DOHH2 (cell line): ENCODE measurements around the gene EXOC6B.

Experiments used
- H3F3A ChIP-seq: fragments of 200-600 bp; sonication (generic), shearing (Covaris generic); 2 replicates; pipeline ENCODE4 v1.6.0; 2016; ENCODE audit warnings: antibody characterized with exemption, mild to moderate bottlenecking; ENCODE audit not compliant: control insufficient read depth, insufficient read depth
- H3K27ac ChIP-seq: fragments of 200-600 bp; sonication (generic); 2 replicates; pipeline ENCODE4 v1.5.1; 2014; ENCODE audit warnings: low read depth, mild to moderate bottlenecking, low read length, moderate library complexity
- H3K27me3 ChIP-seq: fragments of 200-600 bp; sonication (generic); 2 replicates; pipeline ENCODE4 v1.6.1; 2014; ENCODE audit warnings: mild to moderate bottlenecking, low read length, mixed read lengths; ENCODE audit not compliant: control insufficient read depth
- H3K36me3 ChIP-seq: fragments of 200-600 bp; sonication (generic); 2 replicates; pipeline ENCODE4 v1.6.1; 2014; ENCODE audit warnings: mild to moderate bottlenecking, low read length, moderate library complexity, mixed read lengths; ENCODE audit not compliant: control insufficient read depth
- H3K4me1 ChIP-seq: fragments of 200-600 bp; sonication (generic); 2 replicates; pipeline ENCODE4 v1.6.1; 2014; ENCODE audit warnings: mild to moderate bottlenecking, low read length, mixed read lengths; ENCODE audit not compliant: control insufficient read depth
- H3K4me2 ChIP-seq: fragments of 200-600 bp; sonication (generic); 2 replicates; pipeline ENCODE4 v1.6.0; 2014; ENCODE audit warnings: mild to moderate bottlenecking, low read length, moderate library complexity
- H3K4me3 ChIP-seq: fragments of 200-600 bp; sonication (generic); 2 replicates; pipeline ENCODE4 v1.5.1; 2014; ENCODE audit warnings: mild to moderate bottlenecking, low read length, mixed read lengths
- H3K79me2 ChIP-seq: fragments of 200-600 bp; sonication (generic); 2 replicates; pipeline ENCODE4 v1.6.1; 2014; ENCODE audit warnings: mild to moderate bottlenecking, low read length, mixed read lengths; ENCODE audit not compliant: control insufficient read depth
- H3K9me2 ChIP-seq: fragments of 200-600 bp; sonication (generic); replicated peaks from 2 replicates; pipeline ENCODE4 v1.6.1; 2014; ENCODE audit warnings: mild to moderate bottlenecking, low read length, mixed read lengths; ENCODE audit not compliant: control insufficient read depth
- H3K9me3 ChIP-seq: fragments of 200-600 bp; sonication (generic); 2 replicates; pipeline ENCODE4 v1.6.1; 2014; ENCODE audit warnings: antibody characterized with exemption, low read length, mixed read lengths; ENCODE audit not compliant: control insufficient read depth, insufficient read depth
- H4K20me1 ChIP-seq: fragments of 200-600 bp; sonication (generic); 2 replicates; pipeline ENCODE4 v1.6.0; 2014; ENCODE audit warnings: low read depth, mild to moderate bottlenecking, antibody characterized with exemption, low read length, moderate library complexity; ENCODE audit not compliant: control insufficient read depth, insufficient read depth
- EZH2phosphoT487 ChIP-seq: fragments of 200-600 bp; sonication (generic); IDR thresholded peaks from 2 replicates; pipeline ENCODE4 v1.6.1; 2017; ENCODE audit warnings: borderline replicate concordance, mild to moderate bottlenecking, antibody characterized with exemption, low read length, moderate library complexity, mixed read lengths
- TF ChIP-seq, protein P1 (sequence below): fragments of 200-600 bp; sonication (generic); IDR thresholded peaks from one replicate; pipeline ENCODE4 v1.5.1; 2014; ENCODE audit warnings: antibody characterized with exemption, mild to moderate bottlenecking, low read depth, low read length; ENCODE audit not compliant: poor library complexity, severe bottlenecking

The EXOC6B gene

DNA sequence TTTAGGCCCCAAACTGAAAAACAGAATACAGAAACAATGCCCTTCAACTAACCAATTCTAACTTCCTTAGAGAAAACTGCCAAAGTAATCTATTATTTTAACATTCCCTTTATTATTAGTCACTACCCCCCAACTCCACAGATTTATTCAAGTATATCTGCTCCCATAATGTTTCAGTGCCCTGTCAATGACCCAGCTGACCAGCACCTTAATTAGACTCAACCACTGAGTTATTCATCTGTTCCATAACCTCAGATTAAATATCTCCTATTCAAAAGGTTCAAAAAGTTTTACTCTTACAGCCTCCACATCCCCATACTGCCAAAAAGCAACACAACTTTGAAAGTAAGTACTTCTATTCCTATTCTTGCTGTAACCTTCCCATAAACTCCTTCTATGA, 202.4 kb downstream of the EXOC6B start:
- no peaks in the 10 kb centered on the region for H3K4me1 ChIP-seq
- no peaks in the 10 kb centered on the region for H3K9me3 ChIP-seq
- no peaks in the 10 kb centered on the region for H3K27me3 ChIP-seq
- no peak overlapping the region for H3K4me2 ChIP-seq
- no peaks in the 10 kb centered on the region for H3K36me3 ChIP-seq
- no peaks in the 10 kb centered on the region for H4K20me1 ChIP-seq
- no peaks in the 10 kb centered on the region for H3F3A ChIP-seq
- TF ChIP-seq, protein P1, sequence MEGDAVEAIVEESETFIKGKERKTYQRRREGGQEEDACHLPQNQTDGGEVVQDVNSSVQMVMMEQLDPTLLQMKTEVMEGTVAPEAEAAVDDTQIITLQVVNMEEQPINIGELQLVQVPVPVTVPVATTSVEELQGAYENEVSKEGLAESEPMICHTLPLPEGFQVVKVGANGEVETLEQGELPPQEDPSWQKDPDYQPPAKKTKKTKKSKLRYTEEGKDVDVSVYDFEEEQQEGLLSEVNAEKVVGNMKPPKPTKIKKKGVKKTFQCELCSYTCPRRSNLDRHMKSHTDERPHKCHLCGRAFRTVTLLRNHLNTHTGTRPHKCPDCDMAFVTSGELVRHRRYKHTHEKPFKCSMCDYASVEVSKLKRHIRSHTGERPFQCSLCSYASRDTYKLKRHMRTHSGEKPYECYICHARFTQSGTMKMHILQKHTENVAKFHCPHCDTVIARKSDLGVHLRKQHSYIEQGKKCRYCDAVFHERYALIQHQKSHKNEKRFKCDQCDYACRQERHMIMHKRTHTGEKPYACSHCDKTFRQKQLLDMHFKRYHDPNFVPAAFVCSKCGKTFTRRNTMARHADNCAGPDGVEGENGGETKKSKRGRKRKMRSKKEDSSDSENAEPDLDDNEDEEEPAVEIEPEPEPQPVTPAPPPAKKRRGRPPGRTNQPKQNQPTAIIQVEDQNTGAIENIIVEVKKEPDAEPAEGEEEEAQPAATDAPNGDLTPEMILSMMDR, result no peak
- TF ChIP-seq EZH2phosphoT487, result no peak
- no peaks in the 10 kb centered on the region for H3K79me2 ChIP-seq
- H3K4me3 ChIP-seq, result no peak overlapping the region
- H3K9me2 ChIP-seq, result no peaks in the 10 kb centered on the region
- H3K27ac ChIP-seq, result no peak overlapping the region

DNA sequence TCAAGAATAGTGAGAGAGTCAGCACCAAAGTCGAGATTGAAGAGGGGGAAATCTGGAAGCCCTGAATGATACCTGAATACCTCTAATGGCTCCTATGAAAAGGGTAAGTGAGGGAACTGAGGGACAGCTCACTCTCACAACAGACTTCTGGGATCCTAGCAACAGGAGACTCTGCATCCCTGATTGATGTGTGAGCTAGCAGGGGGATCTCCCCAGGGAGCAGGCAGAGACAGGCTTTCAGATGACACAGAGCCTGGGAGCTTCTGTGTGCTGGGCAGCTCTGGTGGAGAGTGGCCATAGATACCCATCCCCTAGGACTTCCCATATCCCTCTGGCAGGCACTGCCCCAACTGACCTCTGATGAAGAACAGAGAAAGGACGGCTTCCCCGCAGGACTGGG, 206.2 kb downstream of the EXOC6B start:
- Histone ChIP-seq H3K9me2 (no peaks in the 10 kb centered on the region), H3K79me2 (no peaks in the 10 kb centered on the region), H3K4me2 (no peak overlapping the region), H3K27me3 (no peaks in the 10 kb centered on the region), H3F3A (no peaks in the 10 kb centered on the region), H3K4me1 (no peaks in the 10 kb centered on the region), H3K9me3 (no peaks in the 10 kb centered on the region; the same call in 1 of the 2 replicates), H3K4me3 (no peak overlapping the region), H3K27ac (no peak overlapping the region), H4K20me1 (no peaks in the 10 kb centered on the region), H3K36me3 (no peaks in the 10 kb centered on the region)
- no peak for TF ChIP-seq EZH2phosphoT487
- TF ChIP-seq, protein P1, result no peak

DNA sequence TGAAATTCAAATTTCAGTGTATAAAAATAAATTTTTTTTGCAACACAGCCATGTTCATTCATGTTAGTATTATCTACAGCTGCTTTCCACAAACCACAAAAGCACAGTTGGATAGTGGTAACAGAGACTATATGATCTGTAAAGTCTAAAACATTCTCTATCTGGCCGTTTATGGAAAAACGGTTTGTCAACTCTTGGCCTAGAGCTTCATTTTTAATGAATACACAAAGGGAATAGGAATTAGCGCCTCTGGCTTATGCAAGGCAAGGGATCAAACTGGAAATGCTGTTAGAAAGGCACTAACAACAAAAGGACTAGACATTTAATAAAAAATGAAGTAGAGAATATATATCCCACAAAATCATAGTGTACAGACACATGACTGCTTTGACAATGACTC, 211.9 kb downstream of the EXOC6B start:
- H3K36me3 ChIP-seq, result no peaks in the 10 kb centered on the region
- H3K79me2 ChIP-seq, result no peaks in the 10 kb centered on the region
- H3F3A ChIP-seq, result no peaks in the 10 kb centered on the region
- no peaks in the 10 kb centered on the region; the same call in 1 of the 2 replicates for H3K9me3 ChIP-seq
- H3K9me2 ChIP-seq, result no peaks in the 10 kb centered on the region
- H3K4me1 ChIP-seq, result no peaks in the 10 kb centered on the region
- H3K4me3 ChIP-seq, result no peak overlapping the region
- TF ChIP-seq EZH2phosphoT487, result no peak
- TF ChIP-seq, protein P1, result no peak
- no peaks in the 10 kb centered on the region for H4K20me1 ChIP-seq
- no peaks in the 10 kb centered on the region; the same call in 1 of the 2 replicates for H3K27me3 ChIP-seq
- no peak overlapping the region for H3K27ac ChIP-seq
- H3K4me2 ChIP-seq, result no peak overlapping the region

DNA sequence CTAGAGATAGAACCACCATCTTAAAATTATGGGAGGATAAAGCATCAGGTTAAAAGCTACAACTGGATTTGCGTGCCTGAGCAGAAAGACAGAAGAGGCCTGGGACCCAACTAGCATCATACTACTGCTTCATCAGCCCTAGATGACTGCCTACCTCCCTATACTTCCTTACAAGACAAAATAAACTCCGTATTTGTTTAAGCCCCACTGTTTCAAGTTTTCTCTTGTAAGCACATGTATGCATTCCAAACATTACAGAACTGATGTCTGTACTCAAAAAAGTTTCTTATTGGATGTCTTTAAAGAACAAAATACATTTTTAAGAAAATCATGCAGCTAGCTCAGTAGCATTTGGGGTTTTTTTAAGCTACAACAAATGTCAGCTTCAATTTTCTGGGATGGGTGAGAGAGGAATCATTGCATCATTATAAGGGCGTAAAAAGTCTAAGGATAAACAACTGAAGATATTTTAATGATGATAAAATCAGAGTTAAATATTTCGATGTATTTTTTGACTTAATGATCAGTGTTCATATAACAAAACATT, 213.1 kb downstream of the EXOC6B start:
- H4K20me1 ChIP-seq, result no peaks in the 10 kb centered on the region
- no peak overlapping the region for H3K27ac ChIP-seq
- H3K36me3 ChIP-seq, result no peaks in the 10 kb centered on the region
- no peaks in the 10 kb centered on the region for H3K4me1 ChIP-seq
- no peaks in the 10 kb centered on the region for H3K79me2 ChIP-seq
- H3K9me2 ChIP-seq, result no peaks in the 10 kb centered on the region
- H3K4me3 ChIP-seq, result no peak overlapping the region
- no peak overlapping the region for H3K4me2 ChIP-seq
- H3F3A ChIP-seq, result no peaks in the 10 kb centered on the region
- TF ChIP-seq, protein P1, result no peak
- no peak for TF ChIP-seq EZH2phosphoT487
- H3K9me3 ChIP-seq, result no peaks in the 10 kb centered on the region; the same call in 1 of the 2 replicates
- no peaks in the 10 kb centered on the region; the same call in 1 of the 2 replicates for H3K27me3 ChIP-seq
